Pancreas (tissue), 10 donors: Measurements from ENCODE around the gene SLC19A2. TPM values are rescaled to one million over a fixed set of nuclear protein-coding genes. Genes with fewer than 3 reads are reported as not detected.

Experiments
- ATAC-seq, 4 donors: fragments of 200-7000 bp; cut with Tn5 transposase; one replicate each; pipeline versions ENCODE4 v1.8.0 to v1.9.1; 2020; ENCODE audit warnings: mild to moderate bottlenecking in 4 of 4, moderate library complexity in 4 of 4
- DNase-seq, 6 donors: peaks; one replicate each; pipeline ENCODE4 v3.0.0-alpha.2; 2020
- FAIRE-seq: peaks from 2 replicates; lab custom pipeline; 2012; peaks lifted over from hg19 to GRCh38; lab: Jason Lieb, UNC
- H3K27ac ChIP-seq, 4 donors: fragments of 200-600 bp; sonication (generic); 1 replicate in 3 of 4; 2 replicates in 1 of 4; pipeline versions ENCODE4 v1.5.0 to v1.8.0; 2020
- H3K27me3 ChIP-seq, 4 donors: fragments of 200-600 bp; one replicate each; pipeline ENCODE4 v1.8.0; 2021
- H3K36me3 ChIP-seq, 3 donors: fragments of 200-600 bp; sonication (generic) in 1 of 3; one replicate each; pipeline versions ENCODE4 v1.5.0 to v1.8.0; 2020 to 2021
- H3K4me1 ChIP-seq, 3 donors: fragments of 200-600 bp; one replicate each; pipeline ENCODE4 v1.8.0; 2021
- H3K4me3 ChIP-seq, 4 donors: fragments of 200-600 bp; sonication (generic) in 2 of 4; one replicate each; pipeline versions ENCODE4 v1.5.0 to v1.8.0; 2020 to 2021
- H3K9me3 ChIP-seq, 4 donors: fragments of 200-600 bp; one replicate each; pipeline ENCODE4 v1.8.0; 2021
- WGBS, 2 donors: extraction: QIAGEN DNeasy Blood & Tissue Kit; methylation state at CpG; one replicate each; pipeline ENCODE4 v1.1.7; 2013; 5-methylcytosine and 5-hydroxymethylcytosine counted together
- intact Hi-C, 3 donors: fragments of 100-400 bp; cut with DNase I; formaldehyde crosslinking; loops; one replicate each; pipeline versions ENCODE4 v1.11.1 to v1.14.2; 2022
- polyA plus RNA-seq, 2 donors: library from polyadenylated mRNA; stranded (reverse); fragments of 200-250 nt; gene quantifications; one replicate each; pipeline ENCODE4 v1.2.3, GENCODE V29; 2013
- total RNA-seq, 6 donors: library from RNA; stranded (reverse); fragmentation: NEBNext Ultra II Directional in 4 of 6; extraction: Animal tissue kit (Norgen Biotek cat#: 25700) in 4 of 6; gene quantifications; one replicate each; pipeline versions ENCODE4 v1.2.1 to v1.2.4, GENCODE V29; 2021 to 2023
- TF ChIP-seq, protein P1 (sequence below), 4 donors: fragments of 200-600 bp; sonication (generic) in 3 of 4; IDR thresholded peaks; one replicate each; pipeline versions ENCODE4 v1.5.0 to v1.8.0; 2021; ENCODE audit warnings: antibody characterized with exemption in 4 of 4
- donor health status: healthy with polysubstance abuse.
- donor health status: DM: no; HTN: no; CAD: no; lungs with moderate emphysema.
- donor health status: DM: no; HTN: no; CAD: no.
- donor health status: control.
- donor health status: control.
- donor health status: Bipolar disorder and iron deficiency.
- donor health status: DM: yes; HTN: yes; CAD: no.
- donor health status: DM: no; HTN: no; CAD: no.
- donor health status: DM: no; HTN: no; CAD: no.
- donor health status: DM: yes; HTN: yes; CAD: no.

The SLC19A2 gene
- total and polyA plus RNA-seq, 8 donors: 3.7 to 10.1 (median 8.1) TPM

- no peaks in the 10 kb centered on the region for H3K27me3 ChIP-seq
- 81 to 90% methylated on average over 2 of the region's 2 CpGs for WGBS, 2 donors
- no peak overlapping the region for H3K4me3 ChIP-seq
- H3K27ac ChIP-seq: no peak overlapping the region
- H3K4me1 ChIP-seq: no peaks in the 10 kb centered on the region
- DNase-seq (no peak), FAIRE-seq (no peak), ATAC-seq (no peak)
- intact Hi-C loops: no loop called here
- H3K9me3 ChIP-seq: no peaks in the 10 kb centered on the region
- no peaks in the 10 kb centered on the region for H3K36me3 ChIP-seq
- TF ChIP-seq, protein P1, sequence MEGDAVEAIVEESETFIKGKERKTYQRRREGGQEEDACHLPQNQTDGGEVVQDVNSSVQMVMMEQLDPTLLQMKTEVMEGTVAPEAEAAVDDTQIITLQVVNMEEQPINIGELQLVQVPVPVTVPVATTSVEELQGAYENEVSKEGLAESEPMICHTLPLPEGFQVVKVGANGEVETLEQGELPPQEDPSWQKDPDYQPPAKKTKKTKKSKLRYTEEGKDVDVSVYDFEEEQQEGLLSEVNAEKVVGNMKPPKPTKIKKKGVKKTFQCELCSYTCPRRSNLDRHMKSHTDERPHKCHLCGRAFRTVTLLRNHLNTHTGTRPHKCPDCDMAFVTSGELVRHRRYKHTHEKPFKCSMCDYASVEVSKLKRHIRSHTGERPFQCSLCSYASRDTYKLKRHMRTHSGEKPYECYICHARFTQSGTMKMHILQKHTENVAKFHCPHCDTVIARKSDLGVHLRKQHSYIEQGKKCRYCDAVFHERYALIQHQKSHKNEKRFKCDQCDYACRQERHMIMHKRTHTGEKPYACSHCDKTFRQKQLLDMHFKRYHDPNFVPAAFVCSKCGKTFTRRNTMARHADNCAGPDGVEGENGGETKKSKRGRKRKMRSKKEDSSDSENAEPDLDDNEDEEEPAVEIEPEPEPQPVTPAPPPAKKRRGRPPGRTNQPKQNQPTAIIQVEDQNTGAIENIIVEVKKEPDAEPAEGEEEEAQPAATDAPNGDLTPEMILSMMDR (IDR thresholded peaks at IDR 0.05): no peak
These were observed 70.8 kb downstream of the SLC19A2 start for GRCh38 chr1:169414952-169415351.

Other genes with a start within 250 kb of the SLC19A2 start
- 10 to 100 TPM in 1 of 6 donors, 1 to 10 TPM in 5; 7.2 to 12.6 (median 8.0) TPM for gene NME7, start 118.1 kb downstream of the SLC19A2 start, total RNA-seq
- 10 to 100 TPM in 1 of 2 donors, 1 to 10 TPM in 1; 5.0 to 10.4 TPM for gene NME7, start 118.1 kb downstream of the SLC19A2 start, polyA plus RNA-seq
- gene BLZF1, start 117.7 kb downstream of the SLC19A2 start, total RNA-seq: 10 to 100 TPM in 3 of 6 donors, 1 to 10 TPM in 3; 6.3 to 13.4 (median 9.2) TPM
- gene BLZF1, start 117.7 kb downstream of the SLC19A2 start, polyA plus RNA-seq: 1 to 10 TPM; 3.1 to 6.9 TPM
- 1 to 10 TPM in 2 of 6 donors, under 1 TPM in 4; 0.65 to 2.6 (median 0.80) TPM for gene CCDC181, start 58.5 kb downstream of the SLC19A2 start, total RNA-seq
- 1 to 10 TPM; 1.9 to 4.3 TPM for gene CCDC181, start 58.5 kb downstream of the SLC19A2 start, polyA plus RNA-seq
- gene F5, start 100.5 kb upstream of the SLC19A2 start, total RNA-seq: 1 to 10 TPM in 5 of 6 donors, under 1 TPM in 1; 0.94 to 9.0 (median 6.1) TPM
- 1 to 10 TPM; 3.0 to 5.8 TPM for gene F5, start 100.5 kb upstream of the SLC19A2 start, polyA plus RNA-seq
- gene SELP, start 144.2 kb upstream of the SLC19A2 start, total RNA-seq: 1 to 10 TPM in 3 of 6 donors, under 1 TPM in 3; 0.32 to 3.3 (median 1.6) TPM
- 1 to 10 TPM in 1 of 2 donors, under 1 TPM in 1; 0.91 to 8.3 TPM for gene SELP, start 144.2 kb upstream of the SLC19A2 start, polyA plus RNA-seq
- gene SELL, start 225.7 kb upstream of the SLC19A2 start, total RNA-seq: 1 to 10 TPM in 4 of 6 donors, under 1 TPM in 2; 0.23 to 2.9 (median 1.4) TPM
- gene SELL, start 225.7 kb upstream of the SLC19A2 start, polyA plus RNA-seq: under 1 TPM; 0.27 to 0.61 TPM
- gene SELE, start 248.1 kb upstream of the SLC19A2 start, total RNA-seq: 1 to 10 TPM in 2 of 6 donors, under 1 TPM in 3, not detected in 1; 0.51 to 3.1 (median 0.69) TPM
- 1 to 10 TPM in 1 of 2 donors, under 1 TPM in 1; 0.61 to 2.3 TPM for gene SELE, start 248.1 kb upstream of the SLC19A2 start, polyA plus RNA-seq